ENCODE data around the gene DLG2.

DNA sequence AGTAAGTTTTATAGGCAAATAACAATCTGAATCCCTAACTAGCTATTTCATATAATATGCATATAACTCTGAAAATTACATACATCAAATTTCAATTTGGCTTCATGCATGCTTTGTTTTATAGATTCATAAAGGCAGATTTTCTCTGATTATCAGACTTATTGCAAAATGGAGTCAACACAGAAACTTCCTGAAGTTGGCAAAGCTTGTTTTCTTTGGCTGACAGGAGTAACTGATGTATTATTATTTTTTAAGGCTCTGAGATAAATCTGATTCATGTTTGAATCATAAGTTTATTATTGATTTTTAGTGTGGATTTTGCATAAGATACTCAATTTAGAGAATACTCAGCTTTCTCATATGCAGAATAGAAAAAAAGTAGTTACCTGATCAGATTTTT lies 1984.6 kb downstream of the DLG2 start:
- no peak for TF ChIP-seq POLR2A (IDR thresholded peaks at IDR 0.05)
- no peak for TF ChIP-seq EP300 (IDR thresholded peaks at IDR 0.05)
- TF ChIP-seq CTCF (IDR thresholded peaks at IDR 0.05), result no peak
- no peak for TF ChIP-seq POLR2AphosphoS5 (IDR thresholded peaks at IDR 0.05)
